Urinary bladder (tissue), 4 donors: ENCODE results near the gene CTBP1. TPM values are rescaled to one million over a fixed set of nuclear protein-coding genes. Genes with fewer than 3 reads are reported as not detected.

ENCODE experiments used
- DNase-seq: peaks from one replicate; pipeline ENCODE4 v3.0.0-alpha.2; 2015; ENCODE audit errors: extremely low spot score
- H3K27ac ChIP-seq: one replicate; pipeline ENCODE4 v1.5.1; 2013; ENCODE audit warnings: low read depth, mild to moderate bottlenecking, moderate library complexity
- H3K36me3 ChIP-seq: one replicate; pipeline ENCODE4 v1.6.1; 2013; ENCODE audit warnings: mild to moderate bottlenecking, moderate library complexity; ENCODE audit not compliant: insufficient read depth
- H3K4me1 ChIP-seq: one replicate; pipeline ENCODE4 v1.6.1; 2013; ENCODE audit warnings: mild to moderate bottlenecking, moderate library complexity; ENCODE audit not compliant: insufficient read depth
- H3K4me3 ChIP-seq: one replicate; pipeline ENCODE4 v1.5.1; 2013; ENCODE audit warnings: low read depth, low read length
- WGBS: extraction: QIAGEN DNeasy Blood & Tissue Kit; methylation state at CpG from one replicate; pipeline ENCODE4 v1.1.7; 2013; 5-methylcytosine and 5-hydroxymethylcytosine counted together
- polyA plus RNA-seq: library from polyadenylated mRNA; stranded (reverse); fragments of 200-250 nt; gene quantifications from one replicate; pipeline ENCODE4 v1.2.3, GENCODE V29; 2013
- total RNA-seq: library from RNA; depleted of rRNA; stranded (reverse); fragments of >200 nt; gene quantifications from one replicate; pipeline ENCODE4 v1.2.3, GENCODE V29; 2014
- donor health status: healthy with polysubstance abuse.
- donor health status: healthy.

CTBP1 gene
- total and polyA plus RNA-seq, 2 donors, result 85.9 to 140 TPM

- 95% methylated on average over 1 of the region's 1 CpG for WGBS
- no peaks in the 10 kb centered on the region for H3K4me1 ChIP-seq
- no peak overlapping the region for H3K27ac ChIP-seq
- DNase-seq, result no peak
- H3K4me3 ChIP-seq, result no peak overlapping the region
- no peaks in the 10 kb centered on the region for H3K36me3 ChIP-seq
These were observed 69.0 kb downstream of the CTBP1 start for GRCh38 chr4:1179976-1180375.

GRCh38 chr4:1179089-1179441 lies 69.9 kb downstream of the CTBP1 start:
- Histone ChIP-seq H3K27ac (no peak overlapping the region), H3K4me3 (no peak overlapping the region)

DNA sequence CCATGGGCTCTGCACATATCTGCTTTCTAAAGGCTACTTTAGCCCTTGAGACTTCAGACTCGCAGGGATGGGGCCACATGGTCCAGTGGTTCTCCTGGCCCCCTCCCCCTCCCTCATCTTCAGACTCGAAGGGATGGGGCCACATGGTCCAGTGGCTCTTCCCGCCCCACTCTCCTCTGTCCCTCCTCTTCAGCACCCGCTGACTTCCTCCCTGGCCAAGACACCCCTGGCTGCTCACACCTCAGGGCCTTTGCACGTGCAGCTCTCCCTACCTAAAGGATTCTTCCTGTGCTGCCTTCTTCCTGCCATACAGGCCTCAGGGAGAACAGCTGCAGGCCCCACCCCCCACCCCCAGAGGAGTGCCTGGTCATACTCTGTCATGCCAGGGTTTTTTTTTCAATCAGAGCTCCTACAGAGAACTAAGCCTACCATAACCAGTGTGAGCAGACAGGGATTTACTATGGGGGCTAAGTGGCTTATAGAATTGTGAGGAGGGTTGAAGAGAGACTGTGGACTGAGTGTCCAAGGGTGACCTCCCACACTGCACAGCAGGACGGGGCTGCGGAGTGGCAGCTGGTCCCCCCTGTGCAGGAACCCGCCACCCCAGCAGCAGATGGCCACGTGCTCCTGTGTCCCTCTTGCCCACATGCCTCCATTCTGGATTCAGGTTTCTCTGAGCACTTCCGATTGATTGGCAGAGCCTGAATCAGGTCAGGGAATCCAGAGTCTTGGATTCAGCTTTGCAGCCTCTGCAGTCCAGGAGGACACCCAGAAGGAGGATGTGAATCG lies 70.4 kb downstream of the CTBP1 start:
- Histone ChIP-seq H3K4me3 (no peak overlapping the region), H3K36me3 (no peaks in the 10 kb centered on the region), H3K4me1 (no peaks in the 10 kb centered on the region), H3K27ac (no peak overlapping the region)
- whole genome bisulfite sequencing, result 90% methylated on average over 11 of the region's 11 CpGs
- no peak for DNase-seq

More at GRCh38 chr4:1179089-1179441, 69.9 kb downstream of the CTBP1 start:
- DNase-seq, result no peak
- WGBS, result 67% methylated on average over 7 of the region's 7 CpGs
- Histone ChIP-seq H3K36me3 (no peaks in the 10 kb centered on the region), H3K4me1 (no peaks in the 10 kb centered on the region)

GRCh38 chr4:1177274-1178141 lies 71.4 kb downstream of the CTBP1 start:
- 76% methylated on average over 28 of the region's 28 CpGs for WGBS
- no peak for DNase-seq
- H3K4me3 ChIP-seq, result no peak overlapping the region
- no peak overlapping the region for H3K27ac ChIP-seq
- no peaks in the 10 kb centered on the region for H3K4me1 ChIP-seq
- H3K36me3 ChIP-seq, result no peaks in the 10 kb centered on the region

DNA sequence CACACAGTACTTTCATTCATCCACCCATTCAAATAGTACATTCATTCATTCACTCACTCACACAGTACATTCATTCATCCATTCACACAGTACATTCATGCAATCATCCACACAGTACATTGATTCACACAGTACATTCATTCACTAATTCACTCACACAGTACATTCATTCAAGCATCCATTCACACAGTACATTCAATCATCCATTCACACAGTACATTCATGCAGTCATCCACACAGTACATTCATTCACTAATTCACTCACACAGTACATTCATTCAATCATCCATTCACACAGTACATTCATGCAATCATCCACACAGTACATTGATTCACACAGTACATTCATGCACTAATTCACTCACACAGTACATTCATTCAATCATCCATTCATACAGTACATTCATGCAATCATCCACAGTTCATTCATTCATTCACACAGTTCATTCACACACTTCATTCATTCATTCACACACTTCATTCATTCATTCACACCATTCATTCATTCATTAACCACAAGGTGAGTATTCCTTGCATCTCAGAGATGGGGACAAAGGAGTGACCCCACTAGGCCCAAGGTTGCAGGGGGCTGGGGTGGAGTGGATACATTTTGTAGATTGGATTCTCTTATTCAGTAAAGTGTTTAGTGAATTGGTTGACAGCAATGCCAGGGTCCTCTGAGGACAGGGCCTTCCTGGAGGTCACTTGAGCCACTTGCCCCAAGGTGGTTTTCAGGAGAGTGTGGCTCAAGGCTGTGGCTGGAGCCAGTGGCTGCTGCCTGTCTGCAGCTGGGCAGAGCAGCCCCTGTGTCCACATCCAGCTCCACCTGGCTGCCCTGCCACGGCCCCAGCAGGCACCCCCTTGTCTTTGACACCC lies 72.3 kb downstream of the CTBP1 start:
- Histone ChIP-seq H3K36me3 (no peaks in the 10 kb centered on the region), H3K27ac (no peak overlapping the region), H3K4me3 (no peak overlapping the region), H3K4me1 (no peaks in the 10 kb centered on the region)
- DNase-seq, result no peak
- WGBS, result 79% methylated on average over 1 of the region's 1 CpG

DNA sequence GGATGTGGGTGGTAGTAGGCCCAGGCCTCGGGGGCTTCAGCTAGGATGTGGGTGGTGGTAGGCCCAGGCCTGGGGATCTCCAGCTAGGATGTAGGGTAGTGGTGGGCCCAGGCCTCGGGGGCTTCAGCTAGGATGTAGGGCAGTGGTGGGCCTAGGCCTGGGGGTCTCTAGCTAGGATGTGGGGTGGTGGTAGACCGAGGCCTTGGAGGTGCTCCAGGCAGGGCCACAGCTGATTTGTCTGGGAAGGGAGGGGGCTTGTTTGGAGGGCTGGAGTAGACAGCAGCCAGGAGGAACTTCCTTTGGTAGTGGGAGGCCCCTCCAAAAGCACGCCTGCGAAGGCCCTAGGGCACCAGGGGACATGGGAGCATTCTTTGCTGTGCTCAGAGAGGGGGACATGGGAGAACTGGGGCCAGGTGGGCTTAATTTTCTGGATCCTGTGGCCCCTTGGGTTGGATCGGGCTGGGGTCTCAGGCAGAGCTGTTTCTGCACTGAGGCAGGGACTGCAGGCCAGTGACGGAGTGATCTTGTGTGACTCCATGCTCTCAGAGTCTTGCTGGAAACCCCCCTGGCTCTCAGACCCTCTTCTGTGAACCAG lies 73.2 kb downstream of the CTBP1 start:
- no peak overlapping the region for H3K4me3 ChIP-seq
- DNase-seq, result no peak
- no peaks in the 10 kb centered on the region for H3K4me1 ChIP-seq
- 94% methylated on average over 7 of the region's 7 CpGs for WGBS
- H3K36me3 ChIP-seq, result no peaks in the 10 kb centered on the region
- no peak overlapping the region for H3K27ac ChIP-seq

- DNase-seq, result no peak
- Histone ChIP-seq H3K4me3 (no peak overlapping the region), H3K36me3 (no peaks in the 10 kb centered on the region), H3K4me1 (no peaks in the 10 kb centered on the region), H3K27ac (no peak overlapping the region)
- 91% methylated on average over 20 of the region's 20 CpGs for WGBS
These were observed 73.8 kb downstream of the CTBP1 start for GRCh38 chr4:1174941-1175634.

- no peak for DNase-seq
- Histone ChIP-seq H3K4me1 (no peaks in the 10 kb centered on the region), H3K27ac (peak overlapping the region; percentile 42)
These were observed 75.8 kb downstream of the CTBP1 start for GRCh38 chr4:1172971-1173757.

GRCh38 chr4:1172228-1172851 lies 76.6 kb downstream of the CTBP1 start, which contains the start of gene SPON2:
Gene SPON2 (minus strand): TSS chr4:1172583.
- Histone ChIP-seq H3K4me1 (no peaks in the 10 kb centered on the region), H3K27ac (peak within 1 kb of the TSS; percentile 51), H3K36me3 (no peaks in the 10 kb centered on the region), H3K4me3 (peak within 1 kb of the TSS; percentile 44)
- no peak for DNase-seq
- WGBS, result 11% methylated on average over 54 of the region's 54 CpGs

More at GRCh38 chr4:1172971-1173757, 75.8 kb downstream of the CTBP1 start:
- Histone ChIP-seq H3K36me3 (no peaks in the 10 kb centered on the region), H3K4me3 (no peak overlapping the region)
- WGBS, result 46% methylated on average over 19 of the region's 20 CpGs

DNA sequence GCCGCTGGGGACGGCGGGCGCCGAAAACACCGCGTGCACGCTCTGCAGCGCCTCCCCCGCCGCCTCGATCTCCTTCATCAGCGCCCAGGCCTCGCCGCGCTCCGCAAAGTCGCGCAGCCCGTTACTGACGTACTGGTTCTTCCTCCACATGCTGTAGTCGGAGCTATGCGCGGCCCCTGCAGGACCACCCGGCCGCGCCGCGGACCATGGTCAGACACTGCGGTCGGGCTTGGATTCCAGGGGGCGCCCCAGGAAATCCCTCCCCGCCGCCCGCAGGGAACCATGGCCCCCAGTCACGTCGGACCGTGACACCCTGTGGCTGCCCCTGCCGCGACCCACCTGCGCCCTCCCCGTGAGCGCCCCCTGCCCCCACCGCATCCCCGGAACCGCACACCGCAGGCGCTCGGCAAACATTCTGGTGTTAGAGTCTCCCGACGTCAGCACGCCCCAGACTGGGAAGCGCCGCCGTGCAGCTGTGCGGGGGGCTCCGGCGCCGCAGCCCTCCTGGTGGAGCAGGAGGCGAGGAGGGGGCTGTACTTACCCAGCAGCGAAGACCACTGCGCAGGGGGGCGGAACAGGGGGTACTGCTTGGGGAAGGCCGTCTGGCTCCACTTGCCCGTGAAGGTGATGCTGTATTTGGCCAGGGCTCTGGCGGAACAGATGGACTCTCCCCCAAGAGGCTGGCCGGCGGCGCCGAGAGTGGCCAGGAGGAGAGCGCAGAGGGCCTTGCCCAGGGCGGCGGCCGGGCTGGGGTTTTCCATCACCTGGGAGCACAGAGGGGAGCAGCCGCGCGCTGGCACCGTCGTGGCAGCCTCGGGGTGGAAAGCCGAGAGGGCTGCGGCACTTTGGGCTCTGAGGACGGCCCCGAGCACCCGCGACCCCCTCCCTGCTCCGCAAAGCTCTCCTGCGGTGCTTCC lies 77.4 kb downstream of the CTBP1 start:
- DNase-seq, result no peak
- Histone ChIP-seq H3K36me3 (no peaks in the 10 kb centered on the region), H3K4me3 (peak overlapping the region; percentile 44), H3K4me1 (no peaks in the 10 kb centered on the region), H3K27ac (no peak overlapping the region)
- 5% methylated on average over 88 of the region's 88 CpGs for WGBS

DNA sequence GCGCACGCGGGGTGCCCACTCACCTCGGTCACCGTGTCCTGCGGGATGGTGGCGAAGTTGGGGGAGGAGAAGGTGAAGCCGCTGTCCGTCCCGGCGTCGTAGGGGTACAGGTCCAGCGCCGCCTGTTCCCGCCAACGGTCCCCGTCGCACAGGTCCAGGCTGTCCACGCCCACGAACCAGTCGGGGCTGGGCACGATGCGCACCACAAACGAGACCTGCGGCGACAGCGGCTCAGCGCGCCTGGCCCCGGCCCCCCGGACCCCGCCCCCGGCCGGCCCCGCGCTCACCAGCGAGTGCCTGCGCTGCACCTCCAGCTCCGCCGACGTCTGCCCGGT lies 78.0 kb downstream of the CTBP1 start:
- H3K4me3 ChIP-seq, result peak overlapping the region; percentile 44
- WGBS, result 25% methylated on average over 42 of the region's 42 CpGs
- H3K4me1 ChIP-seq, result no peaks in the 10 kb centered on the region
- no peak overlapping the region for H3K27ac ChIP-seq
- H3K36me3 ChIP-seq, result no peaks in the 10 kb centered on the region
- no peak for DNase-seq
